Hematopoietic multipotent progenitor cell (in vitro differentiated cells): ENCODE measurements around the gene FUT1. TPM values are rescaled to one million over a fixed set of nuclear protein-coding genes. Genes with fewer than 3 reads are reported as not detected.

Experiments
- DNase-seq, 3 donors: peaks; one replicate each; pipeline ENCODE4 v3.0.0-alpha.2; 2011 to 2015; ENCODE audit warnings: low read depth in 2 of 3, low spot score in 2 of 3
- total RNA-seq: library from RNA; depleted of rRNA; stranded (reverse); fragments of >200 nt; gene quantifications from one replicate; pipeline ENCODE4 v1.2.3, GENCODE V29; 2012

Gene FUT1
- total RNA-seq, 1 donor: 1.6 TPM

GRCh38 chr19:48741129-48741999 is 11.1 kb downstream of the FUT1 start:
- DNase-seq: peak in 1 of 3 donors; percentile 41

GRCh38 chr19:48740164-48740972 is 12.1 kb downstream of the FUT1 start, which contains the start of gene RASIP1:
Gene RASIP1, minus strand, starts transcription at chr19:48740610. Its CDS starts 328 bp downstream, at chr19:48740282.
- DNase-seq: no peak

- no peak for DNase-seq
These were observed 12.9 kb downstream of the FUT1 start for GRCh38 chr19:48739404-48740163.

- peak; percentile 80 to 90 (median 88) for DNase-seq
These were observed 13.7 kb downstream of the FUT1 start for GRCh38 chr19:48738557-48739403.

- no peak for DNase-seq
These were observed 15.0 kb downstream of the FUT1 start for GRCh38 chr19:48737360-48737998.

GRCh38 chr19:48735031-48735615 is 17.3 kb downstream of the FUT1 start:
- DNase-seq: no peak

GRCh38 chr19:48734625-48735024 is 17.8 kb downstream of the FUT1 start:
- no peak for DNase-seq

- no peak for DNase-seq
These were observed 21.0 kb downstream of the FUT1 start for GRCh38 chr19:48731452-48731851.

GRCh38 chr19:48728911-48729664 is 23.4 kb downstream of the FUT1 start:
- DNase-seq: no peak

GRCh38 chr19:48726556-48726955 is 25.9 kb downstream of the FUT1 start:
- peak in 2 of 3 donors; percentile 70 to 80 for DNase-seq

- peak in 2 of 3 donors; percentile 86 to 95 for DNase-seq
These were observed 27.4 kb downstream of the FUT1 start for GRCh38 chr19:48724796-48725753.

GRCh38 chr19:48722196-48722708 is 30.2 kb downstream of the FUT1 start:
- DNase-seq: no peak

GRCh38 chr19:48720613-48721296 is 31.7 kb downstream of the FUT1 start:
- DNase-seq: peak; percentile 79 to 97 (median 95)

- no peak for DNase-seq
These were observed 32.2 kb downstream of the FUT1 start for GRCh38 chr19:48720251-48720612.

GRCh38 chr19:48719263-48720171 is 32.9 kb downstream of the FUT1 start, which contains the start of gene MAMSTR:
Gene MAMSTR, minus strand, starts transcription at chr19:48719725. Its CDS starts 694 bp downstream, at chr19:48719031.
- DNase-seq: no peak
